MM.1S (cell line): ENCODE results near the gene MAP3K2.

Experiments
- DNase-seq: peaks from one replicate; pipeline ENCODE4 v3.0.0-alpha.2; 2015
- H2AFZ ChIP-seq: fragments of 300-600 bp; sonication (generic); 2 replicates; pipeline ENCODE4 v1.6.0; 2016; ENCODE audit warnings: antibody characterized with exemption, low read length
- H3F3A ChIP-seq: fragments of 300-600 bp; sonication (generic); 2 replicates; pipeline ENCODE4 v1.6.1; 2016; ENCODE audit warnings: mild to moderate bottlenecking, antibody characterized with exemption, low read length, moderate library complexity, mixed read lengths; ENCODE audit not compliant: insufficient read depth
- H3K27ac ChIP-seq: fragments of 300-600 bp; sonication (generic); 2 replicates; pipeline ENCODE4 v1.5.1; 2016; ENCODE audit warnings: mild to moderate bottlenecking, low read length
- H3K27me3 ChIP-seq: fragments of 300-600 bp; sonication (generic); replicated peaks from 2 replicates; pipeline ENCODE4 v1.6.0; 2016; ENCODE audit warnings: low read length; ENCODE audit not compliant: insufficient read depth
- H3K36me3 ChIP-seq: fragments of 300-600 bp; sonication (generic); replicated peaks from 2 replicates; pipeline ENCODE4 v1.6.1; 2016; ENCODE audit warnings: mild to moderate bottlenecking, low read length, mixed read lengths; ENCODE audit not compliant: insufficient read depth
- H3K4me1 ChIP-seq: fragments of 300-600 bp; sonication (generic); 2 replicates; pipeline ENCODE4 v1.6.1; 2016; ENCODE audit warnings: low read length, mixed read lengths
- H3K4me2 ChIP-seq: fragments of 300-600 bp; sonication (generic); 2 replicates; pipeline ENCODE4 v1.6.0; 2016; ENCODE audit warnings: low read depth, low read length
- H3K4me3 ChIP-seq: fragments of 300-600 bp; sonication (generic); 2 replicates; pipeline ENCODE4 v1.5.1; 2016; ENCODE audit warnings: low read length, mixed read lengths
- H3K79me2 ChIP-seq: fragments of 300-600 bp; sonication (generic); 2 replicates; pipeline ENCODE4 v1.6.1; 2016; ENCODE audit warnings: mixed run types, low read length, mixed read lengths
- H3K9ac ChIP-seq: fragments of 300-600 bp; sonication (generic); 2 replicates; pipeline ENCODE4 v1.6.1; 2016; ENCODE audit warnings: low read length, mixed read lengths
- H3K9me2 ChIP-seq: fragments of 300-600 bp; sonication (generic); replicated peaks from 2 replicates; pipeline ENCODE4 v1.6.1; 2016; ENCODE audit warnings: mild to moderate bottlenecking, low read length, mixed read lengths; ENCODE audit not compliant: insufficient read depth
- H3K9me3 ChIP-seq: fragments of 300-600 bp; sonication (generic); replicated peaks from 2 replicates; pipeline ENCODE4 v1.6.1; 2016; ENCODE audit warnings: mild to moderate bottlenecking, low read length, mixed read lengths; ENCODE audit not compliant: insufficient read depth
- H4K20me1 ChIP-seq: fragments of 300-600 bp; sonication (generic); 2 replicates; pipeline ENCODE4 v1.6.1; 2016; ENCODE audit warnings: mild to moderate bottlenecking, low read length, moderate library complexity, mixed read lengths; ENCODE audit not compliant: insufficient read depth
- CTCF ChIP-seq: fragments of 300-600 bp; sonication (generic); IDR thresholded peaks from 2 replicates; pipeline ENCODE4 v1.5.1; 2016; ENCODE audit warnings: antibody characterized with exemption, low read length, mixed read lengths
- EZH2 ChIP-seq: fragments of 300-600 bp; sonication (generic); optimal IDR thresholded peaks from 2 replicates; pipeline ENCODE3; 2017; ENCODE audit warnings: low read depth, mild to moderate bottlenecking, antibody characterized with exemption, low read length, mixed read lengths
- EZH2phosphoT487 ChIP-seq: fragments of 300-600 bp; sonication (generic); IDR thresholded peaks from 2 replicates; pipeline ENCODE4 v1.6.1; 2018; ENCODE audit warnings: antibody characterized with exemption, low read length

The MAP3K2 gene

GRCh38 chr2:127406454-127406853, 18.7 kb upstream of the MAP3K2 start:
- H3K9ac ChIP-seq, result no peak overlapping the region
- no peak overlapping the region for H2AFZ ChIP-seq
- no peak overlapping the region for H3K4me2 ChIP-seq
- no peak overlapping the region for H3K27ac ChIP-seq
- H4K20me1 ChIP-seq, result no peaks in the 10 kb centered on the region
- peaks cover 12% of the 10 kb centered on the region for H3F3A ChIP-seq
- H3K9me3 ChIP-seq, result no peaks in the 10 kb centered on the region
- no peaks in the 10 kb centered on the region for H3K79me2 ChIP-seq
- no peaks in the 10 kb centered on the region for H3K27me3 ChIP-seq
- no peak for DNase-seq
- no peaks in the 10 kb centered on the region for H3K9me2 ChIP-seq
- H3K36me3 ChIP-seq, result no peaks in the 10 kb centered on the region
- H3K4me3 ChIP-seq, result no peak overlapping the region
- H3K4me1 ChIP-seq, result peaks cover 26% of the 10 kb centered on the region
- TF ChIP-seq EZH2 (no peak), CTCF (no peak), EZH2phosphoT487 (no peak)

- Histone ChIP-seq H3K9me3 (no peaks in the 10 kb centered on the region), H3K36me3 (no peaks in the 10 kb centered on the region), H3K4me3 (no peak overlapping the region), H3K4me1 (peaks cover 22% of the 10 kb centered on the region), H3K9ac (no peak overlapping the region), H3K4me2 (no peak overlapping the region), H3K79me2 (no peaks in the 10 kb centered on the region), H3F3A (peaks cover 5% of the 10 kb centered on the region; the same call in 1 of the 2 replicates), H4K20me1 (no peaks in the 10 kb centered on the region), H2AFZ (no peak overlapping the region), H3K27me3 (no peaks in the 10 kb centered on the region), H3K9me2 (no peaks in the 10 kb centered on the region), H3K27ac (no peak overlapping the region)
- no peak for DNase-seq
- no peak for TF ChIP-seq EZH2phosphoT487
- TF ChIP-seq CTCF, result no peak
- no peak for TF ChIP-seq EZH2
These were observed 17.5 kb upstream of the MAP3K2 start for GRCh38 chr2:127405255-127405610.

- Histone ChIP-seq H3K36me3 (no peaks in the 10 kb centered on the region), H3K4me2 (no peak overlapping the region), H3K79me2 (no peaks in the 10 kb centered on the region)
These were observed 16.9 kb upstream of the MAP3K2 start for GRCh38 chr2:127404466-127405254.

More at GRCh38 chr2:127404466-127405254, 16.9 kb upstream of the MAP3K2 start:
- no peaks in the 10 kb centered on the region for H3K27me3 ChIP-seq
- peaks cover 25% of the 10 kb centered on the region for H3K4me1 ChIP-seq
- H3K9ac ChIP-seq, result no peak overlapping the region
- H3K9me2 ChIP-seq, result no peaks in the 10 kb centered on the region
- TF ChIP-seq CTCF (no peak), EZH2 (no peak), EZH2phosphoT487 (no peak)
- H3K27ac ChIP-seq, result no peak overlapping the region
- H3K4me3 ChIP-seq, result no peak overlapping the region
- H3F3A ChIP-seq, result peaks cover 5% of the 10 kb centered on the region; the same call in 1 of the 2 replicates
- no peaks in the 10 kb centered on the region for H4K20me1 ChIP-seq
- no peak for DNase-seq
- no peak overlapping the region; the same call in 1 of the 2 replicates for H2AFZ ChIP-seq
- H3K9me3 ChIP-seq, result no peaks in the 10 kb centered on the region
